Calu3 (cell line): ENCODE results near the gene MAN1A2. TPM values are rescaled to one million over a fixed set of nuclear protein-coding genes. Genes with fewer than 3 reads are reported as not detected.
"Not testable (repeated sequence)": the region's sequence is repeated elsewhere in the genome, so short reads cannot be mapped to it uniquely, and the experiment has no call there.

ENCODE experiments used
- BruUV-seq: library from RNA; stranded (reverse); fragments of 400-500 nt; replicated peaks from 2 replicates; lab custom pipeline; 2021; lab: Mats Ljungman, UMichigan
- CTCF ChIA-PET: fragments of 300-600 bp; sonication (Branson Sonifier 250); formaldehyde crosslinking; loops from one replicate; lab custom pipeline; 2022; ENCODE audit warnings: antibody characterized with exemption; lab: Charles Lee
- DNase-seq: peaks from one replicate; pipeline ENCODE4 v3.0.0; 2022
- H3K27ac Mint-ChIP-seq: one replicate; pipeline ENCODE4 v1.8.0; 2022; ENCODE audit warnings: mixed read lengths; ENCODE audit not compliant: unreplicated experiment
- H3K27me3 Mint-ChIP-seq: one replicate; pipeline ENCODE4 v1.8.0; 2022; ENCODE audit warnings: mixed read lengths; ENCODE audit not compliant: unreplicated experiment
- H3K36me3 Mint-ChIP-seq: one replicate; pipeline ENCODE4 v1.8.0; 2022; ENCODE audit warnings: mild to moderate bottlenecking, moderate library complexity, mixed read lengths; ENCODE audit not compliant: insufficient read depth, unreplicated experiment
- H3K4me1 Mint-ChIP-seq: one replicate; pipeline ENCODE4 v1.8.0; 2022; ENCODE audit warnings: mild to moderate bottlenecking, low read depth, mixed read lengths; ENCODE audit not compliant: unreplicated experiment
- H3K4me3 Mint-ChIP-seq: one replicate; pipeline ENCODE4 v1.8.0; 2022; ENCODE audit warnings: mild to moderate bottlenecking, low read depth, moderate library complexity, mixed read lengths; ENCODE audit not compliant: unreplicated experiment
- H3K9me3 Mint-ChIP-seq: one replicate; pipeline ENCODE4 v1.8.0; 2022; ENCODE audit warnings: low read depth, mixed read lengths; ENCODE audit not compliant: unreplicated experiment
- intact Hi-C: fragments of 100-400 bp; cut with micrococcal nuclease; formaldehyde crosslinking; loops from one replicate; pipeline ENCODE4 v1.10.0; 2022; ENCODE audit not compliant: unreplicated experiment
- total RNA-seq: library from RNA; stranded (reverse); gene quantifications from 2 replicates; pipeline ENCODE4 v1.2.3, GENCODE V29; 2022
- TF ChIP-seq, protein P1 (sequence below): fragments of 200-600 bp; IDR thresholded peaks from one replicate; pipeline ENCODE4 v1.8.0; 2022; ENCODE audit warnings: antibody characterized with exemption; ENCODE audit not compliant: unreplicated experiment

Gene MAN1A2
- total RNA-seq, 1 experiment from 2014 or later, result 28.2 TPM

DNA sequence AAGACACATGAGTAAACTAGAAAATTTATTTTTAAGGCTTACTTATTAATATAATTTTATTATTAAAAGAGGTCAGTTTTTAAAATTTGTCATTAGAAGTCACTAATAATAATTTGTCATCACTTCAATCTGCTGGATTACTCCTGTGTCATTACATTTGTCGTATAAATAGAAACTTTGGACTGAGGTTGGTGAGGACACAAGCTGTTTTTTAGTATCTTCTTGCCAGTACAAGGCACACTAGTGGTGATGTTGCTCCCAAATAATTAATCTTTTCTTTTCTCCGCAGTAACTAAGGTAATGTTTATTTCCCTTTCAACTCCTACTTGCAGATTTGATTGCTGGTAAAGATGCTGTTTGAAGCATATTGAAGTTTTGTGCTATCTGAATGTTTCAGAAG, 179.2 kb downstream of the MAN1A2 start:
- no peak for DNase-seq
- Mint-ChIP-seq H3K27ac (no peak overlapping the region), H3K4me3 (no peak overlapping the region), H3K4me1 (peaks cover 20% of the 10 kb centered on the region), H3K36me3 (no peaks in the 10 kb centered on the region), H3K9me3 (no peaks in the 10 kb centered on the region), H3K27me3 (no peaks in the 10 kb centered on the region)
- no TSS peak for BruUV-seq
- TF ChIP-seq, protein P1, sequence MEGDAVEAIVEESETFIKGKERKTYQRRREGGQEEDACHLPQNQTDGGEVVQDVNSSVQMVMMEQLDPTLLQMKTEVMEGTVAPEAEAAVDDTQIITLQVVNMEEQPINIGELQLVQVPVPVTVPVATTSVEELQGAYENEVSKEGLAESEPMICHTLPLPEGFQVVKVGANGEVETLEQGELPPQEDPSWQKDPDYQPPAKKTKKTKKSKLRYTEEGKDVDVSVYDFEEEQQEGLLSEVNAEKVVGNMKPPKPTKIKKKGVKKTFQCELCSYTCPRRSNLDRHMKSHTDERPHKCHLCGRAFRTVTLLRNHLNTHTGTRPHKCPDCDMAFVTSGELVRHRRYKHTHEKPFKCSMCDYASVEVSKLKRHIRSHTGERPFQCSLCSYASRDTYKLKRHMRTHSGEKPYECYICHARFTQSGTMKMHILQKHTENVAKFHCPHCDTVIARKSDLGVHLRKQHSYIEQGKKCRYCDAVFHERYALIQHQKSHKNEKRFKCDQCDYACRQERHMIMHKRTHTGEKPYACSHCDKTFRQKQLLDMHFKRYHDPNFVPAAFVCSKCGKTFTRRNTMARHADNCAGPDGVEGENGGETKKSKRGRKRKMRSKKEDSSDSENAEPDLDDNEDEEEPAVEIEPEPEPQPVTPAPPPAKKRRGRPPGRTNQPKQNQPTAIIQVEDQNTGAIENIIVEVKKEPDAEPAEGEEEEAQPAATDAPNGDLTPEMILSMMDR, result no peak
- intact Hi-C loops, result no loop called here
- CTCF ChIA-PET, result no interaction called here

DNA sequence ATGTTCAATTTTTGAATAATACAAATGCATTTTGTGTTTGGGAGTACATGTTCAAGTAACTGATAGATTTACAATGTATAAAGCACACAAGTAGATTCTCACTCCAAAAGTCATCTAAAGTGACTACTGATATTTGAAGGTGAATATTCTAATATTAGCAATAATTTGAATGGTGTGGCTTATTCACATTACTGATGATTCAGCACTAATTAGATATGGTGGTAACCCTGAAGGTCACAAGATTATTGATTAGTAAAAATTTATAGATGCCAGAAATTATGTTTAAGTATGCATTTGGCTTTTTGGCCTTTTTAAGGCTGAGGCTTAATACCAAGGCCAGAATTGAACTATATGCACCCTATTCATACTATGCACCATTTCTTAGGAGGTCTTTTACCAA, 186.2 kb downstream of the MAN1A2 start:
- DNase-seq, result no peak
- no peaks in the 10 kb centered on the region for H3K4me1 Mint-ChIP-seq
- intact Hi-C loops, result no loop called here
- CTCF ChIA-PET, result no interaction called here
- TF ChIP-seq, protein P1, result no peak
- no peaks in the 10 kb centered on the region for H3K9me3 Mint-ChIP-seq
- no peak overlapping the region for H3K4me3 Mint-ChIP-seq
- BruUV-seq, result no TSS peak
- peaks cover 18% of the 10 kb centered on the region for H3K27me3 Mint-ChIP-seq
- no peaks in the 10 kb centered on the region for H3K36me3 Mint-ChIP-seq
- H3K27ac Mint-ChIP-seq, result no peak overlapping the region

DNA sequence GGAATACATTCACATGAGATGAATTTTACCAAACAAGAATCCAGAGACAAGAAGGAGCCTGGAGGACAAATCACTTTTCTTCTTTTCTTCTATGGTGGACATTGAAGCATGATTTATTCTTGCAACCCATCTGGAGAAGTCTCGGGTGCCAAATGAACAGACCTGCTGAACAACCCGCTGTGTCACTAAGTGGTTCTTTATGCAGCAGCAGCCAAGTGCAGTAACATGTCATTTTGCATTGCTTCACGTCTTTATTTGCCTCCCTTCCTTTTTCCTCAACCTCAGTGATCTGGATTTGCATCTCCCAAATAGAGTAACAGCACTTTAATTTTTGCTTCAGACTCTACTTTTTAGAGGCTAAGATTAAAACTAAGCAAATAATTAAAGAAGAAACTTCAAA, 188.6 kb downstream of the MAN1A2 start:
- no peak overlapping the region for H3K27ac Mint-ChIP-seq
- TF ChIP-seq, protein P1, result no peak
- peaks cover 25% of the 10 kb centered on the region for H3K27me3 Mint-ChIP-seq
- H3K36me3 Mint-ChIP-seq, result no peaks in the 10 kb centered on the region
- DNase-seq, result no peak
- no peaks in the 10 kb centered on the region for H3K4me1 Mint-ChIP-seq
- no peak overlapping the region for H3K4me3 Mint-ChIP-seq
- intact Hi-C loops, result no loop called here
- no peaks in the 10 kb centered on the region for H3K9me3 Mint-ChIP-seq
- no TSS peak for BruUV-seq
- CTCF ChIA-PET, result no interaction called here

DNA sequence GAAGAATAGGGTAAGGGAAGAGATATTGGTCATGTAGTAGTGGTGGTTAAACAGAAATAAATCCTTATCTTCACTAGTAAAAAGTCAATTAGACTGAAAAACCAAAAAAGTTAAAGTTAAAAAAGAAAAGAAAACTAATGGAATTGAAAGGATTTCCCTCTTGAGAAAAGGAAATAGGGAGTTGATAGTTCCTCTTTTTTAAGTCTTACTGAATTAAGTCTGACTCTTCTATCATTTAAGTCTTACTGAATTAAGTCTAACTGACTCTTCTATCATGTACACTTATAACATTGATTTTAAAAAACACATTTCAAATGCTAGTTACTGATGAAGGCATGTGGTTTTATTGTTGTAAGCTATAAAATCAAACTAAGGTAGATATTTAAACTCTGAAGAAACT, 189.1 kb downstream of the MAN1A2 start:
- H3K9me3 Mint-ChIP-seq, result no peaks in the 10 kb centered on the region
- peaks cover 25% of the 10 kb centered on the region for H3K27me3 Mint-ChIP-seq
- H3K4me3 Mint-ChIP-seq, result no peak overlapping the region
- no peaks in the 10 kb centered on the region for H3K36me3 Mint-ChIP-seq
- DNase-seq, result no peak
- no TSS peak for BruUV-seq
- no peaks in the 10 kb centered on the region for H3K4me1 Mint-ChIP-seq
- H3K27ac Mint-ChIP-seq, result no peak overlapping the region
- TF ChIP-seq, protein P1, result no peak
- CTCF ChIA-PET, result no interaction called here
- intact Hi-C loops, result no loop called here

DNA sequence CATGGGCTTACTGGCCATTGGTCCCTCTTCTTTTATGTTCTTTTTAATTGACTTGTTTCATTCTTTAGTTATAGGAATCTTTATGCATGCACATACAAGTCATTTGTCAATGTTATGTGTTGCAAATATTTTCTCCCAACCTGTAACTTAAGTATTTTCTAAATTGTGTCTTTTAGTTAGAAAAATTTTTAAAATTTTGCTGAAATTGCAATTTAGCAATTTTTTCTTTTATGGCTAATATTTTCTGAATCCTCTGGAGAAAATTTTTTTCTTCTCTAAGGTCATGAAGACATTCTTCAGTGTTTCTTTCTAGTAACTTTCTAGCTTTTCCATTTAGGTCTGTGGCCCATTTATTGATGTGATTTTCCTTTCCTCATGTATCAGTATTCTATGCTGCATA, 189.7 kb downstream of the MAN1A2 start:
- no peaks in the 10 kb centered on the region for H3K4me1 Mint-ChIP-seq
- intact Hi-C loops, result no loop called here
- BruUV-seq, result no TSS peak
- H3K9me3 Mint-ChIP-seq, result no peaks in the 10 kb centered on the region
- no peak overlapping the region for H3K27ac Mint-ChIP-seq
- TF ChIP-seq, protein P1, result no peak
- no peak overlapping the region for H3K4me3 Mint-ChIP-seq
- CTCF ChIA-PET, result no interaction called here
- H3K27me3 Mint-ChIP-seq, result peaks cover 25% of the 10 kb centered on the region
- no peak for DNase-seq
- H3K36me3 Mint-ChIP-seq, result no peaks in the 10 kb centered on the region

DNA sequence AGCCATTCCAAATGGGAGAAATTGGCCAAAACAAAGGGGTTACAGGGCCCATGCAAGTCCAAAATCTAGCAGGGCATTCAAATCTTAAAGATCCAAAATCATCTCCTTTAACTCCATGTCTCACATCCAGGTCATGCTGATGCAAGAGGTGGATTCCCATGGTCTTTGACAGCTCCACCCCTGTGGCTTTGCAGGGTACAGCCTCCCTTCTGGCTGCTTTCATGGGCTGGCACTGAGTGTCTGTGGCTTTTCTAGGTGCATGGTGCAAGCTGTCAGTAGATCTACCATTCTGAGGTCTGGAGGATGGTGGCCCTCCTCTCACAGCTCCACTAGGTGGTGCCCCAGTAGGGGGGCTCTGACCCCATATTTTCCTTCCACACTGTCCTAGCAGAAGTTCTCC, 191.2 kb downstream of the MAN1A2 start:
- H3K36me3 Mint-ChIP-seq, intact Hi-C loops, H3K4me1 Mint-ChIP-seq, BruUV-seq, H3K27ac Mint-ChIP-seq, DNase-seq, CTCF ChIA-PET, H3K4me3 Mint-ChIP-seq, H3K9me3 Mint-ChIP-seq: not testable (repeated sequence)
- H3K27me3 Mint-ChIP-seq, result peaks cover 25% of the 10 kb centered on the region
